ENCODE results near the gene COL18A1.
A peak's percentile ranks its signal among the peaks of the same experiment; 100 is the strongest.

The COL18A1 gene

DNA sequence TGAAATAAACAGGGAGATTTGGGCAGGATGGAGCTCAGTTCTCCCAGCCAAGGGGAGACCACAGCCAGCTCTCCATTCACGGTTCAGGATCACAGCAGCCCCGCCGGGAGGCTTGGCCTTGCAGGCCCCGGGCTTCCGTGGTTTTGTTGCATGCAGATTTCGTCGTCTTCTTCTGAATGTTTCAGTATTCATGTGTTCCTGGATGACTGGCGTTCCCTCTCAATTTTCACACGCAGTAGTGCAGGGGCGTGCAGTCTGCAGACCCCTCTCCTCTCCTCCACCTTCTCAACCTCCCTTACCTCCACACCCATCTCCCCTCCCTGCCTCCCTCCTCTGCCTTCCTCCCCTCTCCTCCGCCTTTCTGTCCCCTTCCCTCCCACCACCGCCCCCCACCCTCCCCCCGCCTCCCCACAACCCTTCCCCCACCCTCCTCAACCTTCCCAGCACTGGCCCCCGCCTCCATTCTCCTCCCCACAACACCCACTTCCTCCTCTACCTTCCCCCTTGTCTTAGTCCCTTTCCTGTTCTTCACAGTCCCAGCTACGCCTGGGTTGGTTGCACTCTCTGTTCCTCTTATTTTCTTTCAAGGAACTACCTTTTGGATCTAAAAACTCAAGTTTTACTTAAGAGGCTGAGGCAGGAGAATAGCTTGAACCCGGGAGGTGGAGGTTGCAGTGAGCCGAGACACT is 145.7 kb downstream of the COL18A1 start:
- TF ChIP-seq, protein P1, sequence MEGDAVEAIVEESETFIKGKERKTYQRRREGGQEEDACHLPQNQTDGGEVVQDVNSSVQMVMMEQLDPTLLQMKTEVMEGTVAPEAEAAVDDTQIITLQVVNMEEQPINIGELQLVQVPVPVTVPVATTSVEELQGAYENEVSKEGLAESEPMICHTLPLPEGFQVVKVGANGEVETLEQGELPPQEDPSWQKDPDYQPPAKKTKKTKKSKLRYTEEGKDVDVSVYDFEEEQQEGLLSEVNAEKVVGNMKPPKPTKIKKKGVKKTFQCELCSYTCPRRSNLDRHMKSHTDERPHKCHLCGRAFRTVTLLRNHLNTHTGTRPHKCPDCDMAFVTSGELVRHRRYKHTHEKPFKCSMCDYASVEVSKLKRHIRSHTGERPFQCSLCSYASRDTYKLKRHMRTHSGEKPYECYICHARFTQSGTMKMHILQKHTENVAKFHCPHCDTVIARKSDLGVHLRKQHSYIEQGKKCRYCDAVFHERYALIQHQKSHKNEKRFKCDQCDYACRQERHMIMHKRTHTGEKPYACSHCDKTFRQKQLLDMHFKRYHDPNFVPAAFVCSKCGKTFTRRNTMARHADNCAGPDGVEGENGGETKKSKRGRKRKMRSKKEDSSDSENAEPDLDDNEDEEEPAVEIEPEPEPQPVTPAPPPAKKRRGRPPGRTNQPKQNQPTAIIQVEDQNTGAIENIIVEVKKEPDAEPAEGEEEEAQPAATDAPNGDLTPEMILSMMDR (IDR thresholded peaks at IDR 0.05; ENCODE audit: borderline replicate concordance, insufficient read depth, low read depth, low read length): no peak
- H3K4me3 ChIP-seq (ENCODE audit: low read depth, low read length): peak overlapping the region; percentile 21

DNA sequence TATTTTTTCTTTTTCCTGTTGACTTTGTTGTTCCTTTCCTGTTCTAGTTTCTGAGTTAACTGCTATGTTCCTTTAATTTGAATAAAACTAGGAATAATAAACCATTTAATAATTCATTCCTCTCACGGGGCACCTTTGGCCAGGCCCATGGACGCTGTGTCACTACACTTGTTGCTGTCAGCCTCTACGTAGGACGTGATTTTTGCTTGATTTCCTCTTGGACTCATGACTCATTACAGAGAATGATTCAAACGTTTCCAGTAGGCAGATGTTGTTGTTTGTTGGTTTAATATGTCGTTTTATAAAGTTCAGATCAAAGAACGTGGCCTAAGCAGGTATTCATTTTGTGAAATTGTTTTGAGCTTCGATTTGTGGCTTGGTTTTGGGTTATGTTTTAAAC is 146.4 kb downstream of the COL18A1 start:
- TF ChIP-seq, protein P1 (IDR thresholded peaks at IDR 0.05; ENCODE audit: borderline replicate concordance, insufficient read depth, low read depth, low read length): no peak
- H3K4me3 ChIP-seq (ENCODE audit: low read depth, low read length): no peak overlapping the region

DNA sequence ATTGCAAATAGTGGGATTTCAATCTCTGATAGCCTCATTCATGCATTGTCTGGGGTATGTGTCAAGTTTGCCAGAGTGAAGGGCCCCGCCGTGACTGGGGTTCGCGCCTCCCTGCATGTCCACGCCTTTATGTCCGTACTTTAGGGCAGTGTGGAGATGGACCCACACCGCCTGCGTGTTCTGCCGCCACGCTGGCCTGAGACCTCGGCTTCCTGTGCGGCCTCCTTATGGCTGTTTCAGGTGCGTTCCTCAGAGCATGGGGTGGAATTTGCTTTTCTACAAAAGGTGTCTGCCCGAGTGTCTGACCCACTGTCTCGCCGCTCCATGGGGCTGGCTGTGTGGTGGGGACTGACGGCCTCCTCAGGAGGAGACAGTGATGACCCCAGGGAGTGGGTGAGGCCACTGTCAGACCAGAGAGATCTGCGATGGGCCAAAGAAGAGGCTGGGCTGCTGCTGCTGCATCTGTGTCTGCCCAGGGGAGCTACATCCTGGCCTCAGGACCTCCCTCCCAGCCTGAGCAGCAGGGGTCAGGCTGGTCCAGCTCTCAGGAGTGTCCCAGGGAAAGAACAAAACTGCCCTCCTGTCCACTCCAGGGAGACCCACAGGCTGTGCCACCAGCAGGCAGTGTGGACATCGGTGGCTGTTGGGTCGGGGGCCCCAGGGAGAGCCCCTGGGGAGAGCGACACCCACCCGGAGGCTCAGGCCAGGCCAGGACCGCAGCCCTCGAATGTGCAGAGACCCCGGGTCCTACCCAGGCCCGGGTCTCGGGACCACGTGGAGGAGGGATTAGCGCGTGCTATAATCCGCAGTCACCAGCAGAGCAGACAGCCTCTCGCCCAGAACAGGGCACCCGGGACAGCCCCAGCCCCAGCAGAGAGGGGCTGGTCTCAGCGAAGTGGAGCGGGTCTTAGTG is 147.1 kb downstream of the COL18A1 start:
- TF ChIP-seq, protein P1 (IDR thresholded peaks at IDR 0.05; ENCODE audit: borderline replicate concordance, insufficient read depth, low read depth, low read length): no peak
- H3K4me3 ChIP-seq (ENCODE audit: low read depth, low read length): no peak overlapping the region

DNA sequence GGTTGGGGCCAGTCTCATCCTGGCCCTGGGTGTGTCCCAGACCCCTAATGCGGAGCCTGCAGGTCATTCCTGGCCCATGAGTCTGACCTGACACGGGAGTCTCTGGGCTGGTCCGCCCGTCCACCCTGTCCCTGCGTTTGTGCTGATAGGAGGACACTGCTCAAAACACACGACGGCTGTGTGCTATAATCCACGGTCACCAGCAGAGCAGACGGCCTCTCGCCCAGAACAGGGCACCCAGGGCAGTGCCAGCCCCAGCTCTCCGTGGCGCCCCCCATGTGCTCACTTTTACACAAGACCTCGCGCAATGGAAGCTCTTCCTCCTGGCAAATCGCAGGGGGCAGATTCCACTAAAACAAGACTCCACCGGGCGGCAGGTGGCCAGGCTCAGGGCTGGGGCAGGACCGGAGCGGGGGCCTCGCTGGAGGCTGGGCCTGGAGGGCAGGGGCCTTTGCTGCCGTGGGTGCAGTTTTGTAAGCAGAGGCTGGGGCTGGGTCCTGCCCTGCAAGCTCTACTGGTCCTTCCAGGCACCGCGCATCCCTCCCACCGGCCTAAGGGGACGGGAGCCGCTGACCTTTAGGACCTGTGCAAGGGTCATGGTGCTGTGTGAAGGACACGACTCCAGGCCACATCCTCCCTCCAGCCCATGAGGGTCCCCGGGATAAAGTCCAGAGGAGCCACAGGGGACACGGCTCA is 147.9 kb downstream of the COL18A1 start:
- no peak overlapping the region for H3K4me3 ChIP-seq (ENCODE audit: low read depth, low read length)

DNA sequence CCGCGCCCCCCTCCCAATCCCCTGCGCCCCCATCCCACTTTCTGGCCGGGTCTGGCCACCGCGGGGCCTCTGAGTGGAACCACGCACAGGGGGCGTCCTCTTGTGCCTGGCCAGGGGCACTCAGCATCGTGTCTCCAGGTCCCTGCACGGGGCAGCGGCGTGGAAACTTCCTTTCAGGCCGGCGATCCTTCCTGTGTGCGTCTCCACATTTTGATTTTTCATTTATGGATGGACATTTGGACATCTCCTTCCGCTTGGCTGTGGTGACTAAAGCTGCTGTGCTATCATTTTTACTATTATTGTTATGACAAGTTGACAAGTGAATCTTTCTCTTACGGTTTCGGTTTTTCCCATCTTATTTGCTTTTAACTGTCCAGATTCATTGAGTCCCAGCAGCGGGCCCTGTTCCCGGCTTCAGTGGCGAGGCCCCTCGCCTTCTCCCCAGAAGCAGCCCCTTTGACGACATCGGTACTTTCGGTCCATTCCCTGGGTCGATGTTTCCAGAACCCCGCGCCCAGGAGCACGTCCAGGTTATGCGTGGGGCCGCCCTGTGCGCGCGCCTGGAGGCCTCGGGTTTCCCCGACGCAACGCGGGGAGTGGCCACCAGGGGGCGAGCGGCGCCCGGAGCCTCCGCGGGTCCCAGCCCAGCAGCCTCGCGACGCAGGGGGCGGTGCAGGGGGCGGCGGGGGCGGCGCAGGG is 149.7 kb downstream of the COL18A1 start:
- peak overlapping the region; percentile 57 for H3K4me3 ChIP-seq (ENCODE audit: low read depth, low read length)
- TF ChIP-seq, protein P1 (IDR thresholded peaks at IDR 0.05; ENCODE audit: borderline replicate concordance, insufficient read depth, low read depth, low read length): peak; percentile 85

More for the DNA sequence above, 147.9 kb downstream of the COL18A1 start:
- TF ChIP-seq, protein P1 (IDR thresholded peaks at IDR 0.05; ENCODE audit: borderline replicate concordance, insufficient read depth, low read depth, low read length): no peak

DNA sequence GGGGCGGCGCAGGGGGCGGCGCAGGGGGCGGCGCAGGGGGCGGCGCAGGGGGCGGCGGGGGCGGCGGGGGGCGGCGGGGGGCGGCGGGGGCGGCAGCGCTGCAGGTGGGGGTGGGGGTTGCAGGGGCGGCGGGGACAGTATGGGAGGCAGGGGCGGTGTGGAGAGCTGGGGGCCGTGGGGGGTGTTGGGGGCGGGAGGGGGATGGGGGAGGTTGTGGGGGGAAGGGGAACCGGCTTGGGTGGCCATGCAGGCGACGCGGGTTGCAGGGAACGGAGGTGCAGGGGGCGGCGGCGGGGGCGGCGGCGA is 150.2 kb downstream of the COL18A1 start:
- TF ChIP-seq, protein P1 (IDR thresholded peaks at IDR 0.05; ENCODE audit: borderline replicate concordance, insufficient read depth, low read depth, low read length): no peak
- peak overlapping the region; percentile 45 for H3K4me3 ChIP-seq (ENCODE audit: low read depth, low read length)
